IPS-18a (cell line): ENCODE measurements around the gene PDE6B.
"Not testable (repeated sequence)": the region's sequence is repeated elsewhere in the genome, so short reads cannot be mapped to it uniquely, and the experiment has no call there.

Experiments used
- H3K27ac ChIP-seq: one replicate; pipeline ENCODE4 v1.5.1; 2013; ENCODE audit warnings: low read length
- H3K27me3 ChIP-seq: one replicate; pipeline ENCODE4 v1.6.1; 2013; ENCODE audit warnings: mild to moderate bottlenecking, low read length; ENCODE audit not compliant: control insufficient read depth, insufficient read depth
- H3K36me3 ChIP-seq: one replicate; pipeline ENCODE4 v1.6.1; 2013; ENCODE audit warnings: low read depth, low read length; ENCODE audit not compliant: control insufficient read depth
- H3K4me1 ChIP-seq: one replicate; pipeline ENCODE4 v1.6.1; 2013; ENCODE audit warnings: low read depth, low read length; ENCODE audit not compliant: control insufficient read depth
- H3K4me3 ChIP-seq: one replicate; pipeline ENCODE4 v1.5.1; 2013; ENCODE audit warnings: low read length
- H3K9ac ChIP-seq: one replicate; pipeline ENCODE4 v1.6.1; 2013; ENCODE audit warnings: mild to moderate bottlenecking, low read length, moderate library complexity
- H3K9me3 ChIP-seq: one replicate; pipeline ENCODE4 v1.6.1; 2013; ENCODE audit warnings: low read depth, low read length; ENCODE audit not compliant: control insufficient read depth

Gene PDE6B

GRCh38 chr4:635066-635835 is 9.9 kb downstream of the PDE6B start:
- H3K9me3 ChIP-seq, H3K36me3 ChIP-seq, H3K27ac ChIP-seq, H3K9ac ChIP-seq, H3K4me3 ChIP-seq, H3K27me3 ChIP-seq, H3K4me1 ChIP-seq: not testable (repeated sequence)

GRCh38 chr4:635851-636627 is 10.7 kb downstream of the PDE6B start:
- Histone ChIP-seq H3K27me3 (no peaks in the 10 kb centered on the region), H3K9me3 (no peaks in the 10 kb centered on the region), H3K27ac (no peak overlapping the region), H3K4me3 (no peak overlapping the region), H3K36me3 (no peaks in the 10 kb centered on the region), H3K4me1 (no peaks in the 10 kb centered on the region), H3K9ac (no peak overlapping the region)

- H3K4me3 ChIP-seq, result no peak overlapping the region
Observed at GRCh38 chr4:636628-637159, 11.3 kb downstream of the PDE6B start.

GRCh38 chr4:637536-638280 is 12.3 kb downstream of the PDE6B start:
- no peak overlapping the region for H3K27ac ChIP-seq
- no peak overlapping the region for H3K4me3 ChIP-seq
- no peak overlapping the region for H3K9ac ChIP-seq
- H3K36me3 ChIP-seq, result no peaks in the 10 kb centered on the region
- no peaks in the 10 kb centered on the region for H3K4me1 ChIP-seq
- H3K9me3 ChIP-seq, result no peaks in the 10 kb centered on the region
- no peaks in the 10 kb centered on the region for H3K27me3 ChIP-seq

More at GRCh38 chr4:636628-637159, 11.3 kb downstream of the PDE6B start:
- H3K4me1 ChIP-seq, result no peaks in the 10 kb centered on the region
- H3K36me3 ChIP-seq, result no peaks in the 10 kb centered on the region
- H3K9me3 ChIP-seq, result no peaks in the 10 kb centered on the region
- H3K9ac ChIP-seq, result no peak overlapping the region
- H3K27me3 ChIP-seq, result no peaks in the 10 kb centered on the region
- no peak overlapping the region for H3K27ac ChIP-seq

GRCh38 chr4:642366-642765 is 17.0 kb downstream of the PDE6B start:
- not testable (repeated sequence) for H3K36me3 ChIP-seq, H3K4me3 ChIP-seq, H3K27me3 ChIP-seq, H3K4me1 ChIP-seq, H3K27ac ChIP-seq, H3K9me3 ChIP-seq, H3K9ac ChIP-seq

- H3K9ac ChIP-seq, result no peak overlapping the region
- no peaks in the 10 kb centered on the region for H3K36me3 ChIP-seq
- H3K4me3 ChIP-seq, result no peak overlapping the region
- peaks cover 3% of the 10 kb centered on the region for H3K4me1 ChIP-seq
- H3K27ac ChIP-seq, result no peak overlapping the region
- no peaks in the 10 kb centered on the region for H3K27me3 ChIP-seq
- H3K9me3 ChIP-seq, result no peaks in the 10 kb centered on the region
Observed at GRCh38 chr4:646460-646859, 21.1 kb downstream of the PDE6B start.

- Histone ChIP-seq H3K27ac (no peak overlapping the region), H3K27me3 (no peaks in the 10 kb centered on the region), H3K4me1 (peaks cover 3% of the 10 kb centered on the region), H3K4me3 (no peak overlapping the region), H3K36me3 (no peaks in the 10 kb centered on the region), H3K9me3 (no peaks in the 10 kb centered on the region), H3K9ac (no peak overlapping the region)
Observed at GRCh38 chr4:647481-647880, 22.1 kb downstream of the PDE6B start.

- H3K4me3 ChIP-seq, result no peak overlapping the region
- no peaks in the 10 kb centered on the region for H3K36me3 ChIP-seq
- H3K9me3 ChIP-seq, result no peaks in the 10 kb centered on the region
- H3K9ac ChIP-seq, result no peak overlapping the region
- H3K27ac ChIP-seq, result no peak overlapping the region
- no peaks in the 10 kb centered on the region for H3K27me3 ChIP-seq
- peaks cover 3% of the 10 kb centered on the region for H3K4me1 ChIP-seq
Observed at GRCh38 chr4:648579-649292, 23.4 kb downstream of the PDE6B start.

GRCh38 chr4:649293-649625 is 23.9 kb downstream of the PDE6B start:
- Histone ChIP-seq H3K4me3 (no peak overlapping the region), H3K27me3 (no peaks in the 10 kb centered on the region), H3K27ac (no peak overlapping the region), H3K9ac (no peak overlapping the region), H3K4me1 (peaks cover 3% of the 10 kb centered on the region), H3K9me3 (no peaks in the 10 kb centered on the region), H3K36me3 (no peaks in the 10 kb centered on the region)

GRCh38 chr4:649751-650310 is 24.5 kb downstream of the PDE6B start:
- Histone ChIP-seq H3K9ac (no peak overlapping the region), H3K27ac (no peak overlapping the region), H3K36me3 (no peaks in the 10 kb centered on the region), H3K27me3 (no peaks in the 10 kb centered on the region), H3K4me3 (no peak overlapping the region), H3K9me3 (no peaks in the 10 kb centered on the region), H3K4me1 (peaks cover 3% of the 10 kb centered on the region)

- Histone ChIP-seq H3K36me3 (no peaks in the 10 kb centered on the region), H3K4me1 (peaks cover 3% of the 10 kb centered on the region), H3K4me3 (no peak overlapping the region), H3K9ac (no peak overlapping the region), H3K27me3 (no peaks in the 10 kb centered on the region), H3K9me3 (no peaks in the 10 kb centered on the region), H3K27ac (no peak overlapping the region)
Observed at GRCh38 chr4:650461-650860, 25.1 kb downstream of the PDE6B start.
